ENCODE results near the gene LRRC17.

The LRRC17 gene

DNA sequence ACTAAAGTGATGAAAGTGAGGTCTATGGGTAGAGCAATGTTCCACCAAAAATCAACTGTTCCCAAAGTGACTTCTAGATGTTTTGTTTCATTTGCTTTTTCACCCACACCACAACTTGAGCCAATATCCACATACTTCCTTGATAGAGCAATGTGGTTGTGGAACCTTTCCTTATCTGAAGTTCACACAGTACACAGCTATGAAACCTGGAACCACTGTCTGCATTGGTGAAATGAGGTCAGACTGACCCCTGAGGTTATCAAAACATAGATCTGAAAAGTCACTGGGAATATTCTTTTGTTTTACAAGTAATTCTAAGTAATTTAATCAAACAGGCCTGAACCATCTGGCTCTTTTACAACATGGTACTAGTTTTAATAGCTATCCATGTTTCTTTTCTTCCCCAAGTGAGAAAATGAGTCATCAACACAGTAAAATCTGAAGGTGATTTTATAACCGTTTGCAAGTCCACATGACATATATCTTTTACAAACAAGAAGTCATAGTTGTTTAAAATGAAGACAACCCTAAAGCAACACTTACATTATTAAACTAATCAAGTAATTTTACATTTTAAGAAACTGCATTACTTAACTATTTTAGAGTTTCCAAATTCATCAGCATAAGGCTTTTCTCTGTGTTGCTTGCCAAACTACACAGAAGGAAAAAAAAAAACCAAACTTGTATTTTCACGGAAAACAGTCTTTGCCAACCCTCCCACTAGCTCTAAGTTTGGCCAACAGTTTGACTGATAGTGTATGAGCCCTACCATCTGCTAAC is 80.3 kb downstream of the LRRC17 start (continued):
- TF ChIP-seq TSHZ1 (tag by site-specific recombination; IDR thresholded peaks at IDR 0.05; ENCODE audit: borderline replicate concordance): peak; percentile 76; the same call in 1 of the 2 replicates
- no peak for TF ChIP-seq ZBTB11 (tag by site-specific recombination; conservative IDR thresholded peaks at IDR 0.05; ENCODE audit: low read depth)
- no peak for TF ChIP-seq SP2 (tag by site-specific recombination; IDR thresholded peaks at IDR 0.05)
- peak; percentile 84 for TF ChIP-seq SP7 (tag by site-specific recombination; IDR thresholded peaks at IDR 0.05)
- no peak for TF ChIP-seq ZNF169 (tag by site-specific recombination; IDR thresholded peaks at IDR 0.05)
- TF ChIP-seq, protein P1, sequence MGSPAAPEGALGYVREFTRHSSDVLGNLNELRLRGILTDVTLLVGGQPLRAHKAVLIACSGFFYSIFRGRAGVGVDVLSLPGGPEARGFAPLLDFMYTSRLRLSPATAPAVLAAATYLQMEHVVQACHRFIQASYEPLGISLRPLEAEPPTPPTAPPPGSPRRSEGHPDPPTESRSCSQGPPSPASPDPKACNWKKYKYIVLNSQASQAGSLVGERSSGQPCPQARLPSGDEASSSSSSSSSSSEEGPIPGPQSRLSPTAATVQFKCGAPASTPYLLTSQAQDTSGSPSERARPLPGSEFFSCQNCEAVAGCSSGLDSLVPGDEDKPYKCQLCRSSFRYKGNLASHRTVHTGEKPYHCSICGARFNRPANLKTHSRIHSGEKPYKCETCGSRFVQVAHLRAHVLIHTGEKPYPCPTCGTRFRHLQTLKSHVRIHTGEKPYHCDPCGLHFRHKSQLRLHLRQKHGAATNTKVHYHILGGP (tag by site-specific recombination; IDR thresholded peaks at IDR 0.05): peak; percentile 64; the same call in 1 of the 2 replicates
- no peak for TF ChIP-seq ZNF433 (tag by site-specific recombination; IDR thresholded peaks at IDR 0.05; ENCODE audit: low read depth)
- peak; percentile 93 for TF ChIP-seq ZNF843 (tag by site-specific recombination; IDR thresholded peaks at IDR 0.05)
- no peak for TF ChIP-seq ZNF266 (tag by site-specific recombination; IDR thresholded peaks at IDR 0.05; ENCODE audit: low read depth)
- no peak for TF ChIP-seq MYNN (tag by site-specific recombination; IDR thresholded peaks at IDR 0.05; ENCODE audit: borderline replicate concordance)
- TF ChIP-seq ZFP69B (tag by site-specific recombination; IDR thresholded peaks at IDR 0.05): no peak
- TF ChIP-seq ZNF629 (tag by site-specific recombination; IDR thresholded peaks at IDR 0.05): peak; percentile 87
- TF ChIP-seq ZNF488 (tag by site-specific recombination; IDR thresholded peaks at IDR 0.05): 0 out of 2 replicates have a peak, but pooled peaks have one; percentile 45
- no peak for TF ChIP-seq ZNF19 (tag by site-specific recombination; IDR thresholded peaks at IDR 0.05; ENCODE audit: low read depth)
- no peak for TF ChIP-seq CTCF (tag by site-specific recombination; IDR thresholded peaks at IDR 0.05)
- TF ChIP-seq ZNF514 (tag by site-specific recombination; IDR thresholded peaks at IDR 0.05): no peak
- TF ChIP-seq ZNF777 (tag by site-specific recombination; IDR thresholded peaks at IDR 0.05; ENCODE audit: borderline replicate concordance): no peak
- no peak for TF ChIP-seq ZNF140 (tag by site-specific recombination; IDR thresholded peaks at IDR 0.05)
- no peak for TF ChIP-seq ZFP41 (tag by site-specific recombination; IDR thresholded peaks at IDR 0.05; ENCODE audit: borderline replicate concordance)
- no peak for TF ChIP-seq ZNF211 (tag by site-specific recombination; IDR thresholded peaks at IDR 0.05; ENCODE audit: low read depth)
- TF ChIP-seq, protein P2, sequence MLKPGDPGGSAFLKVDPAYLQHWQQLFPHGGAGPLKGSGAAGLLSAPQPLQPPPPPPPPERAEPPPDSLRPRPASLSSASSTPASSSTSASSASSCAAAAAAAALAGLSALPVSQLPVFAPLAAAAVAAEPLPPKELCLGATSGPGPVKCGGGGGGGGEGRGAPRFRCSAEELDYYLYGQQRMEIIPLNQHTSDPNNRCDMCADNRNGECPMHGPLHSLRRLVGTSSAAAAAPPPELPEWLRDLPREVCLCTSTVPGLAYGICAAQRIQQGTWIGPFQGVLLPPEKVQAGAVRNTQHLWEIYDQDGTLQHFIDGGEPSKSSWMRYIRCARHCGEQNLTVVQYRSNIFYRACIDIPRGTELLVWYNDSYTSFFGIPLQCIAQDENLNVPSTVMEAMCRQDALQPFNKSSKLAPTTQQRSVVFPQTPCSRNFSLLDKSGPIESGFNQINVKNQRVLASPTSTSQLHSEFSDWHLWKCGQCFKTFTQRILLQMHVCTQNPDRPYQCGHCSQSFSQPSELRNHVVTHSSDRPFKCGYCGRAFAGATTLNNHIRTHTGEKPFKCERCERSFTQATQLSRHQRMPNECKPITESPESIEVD (tag by site-specific recombination; IDR thresholded peaks at IDR 0.05): peak; percentile 97
- no peak for TF ChIP-seq ZNF155 (tag by site-specific recombination; IDR thresholded peaks at IDR 0.05)
- TF ChIP-seq ZNF704 (tag by site-specific recombination; IDR thresholded peaks at IDR 0.05): no peak
- no peak for TF ChIP-seq TCF7L2 (IDR thresholded peaks at IDR 0.05; ENCODE audit: borderline replicate concordance, low read depth, low read length)
- no peak for TF ChIP-seq ZNF324 (tag by site-specific recombination; IDR thresholded peaks at IDR 0.05)

All from HEK293 (cell line).